K562 (cell line): ENCODE measurements around the gene MAST1. TPM values are rescaled to one million over a fixed set of nuclear protein-coding genes. Genes with fewer than 3 reads are reported as not detected.

Source experiments
- CHCHD3 ChIP-seq: fragments of 250-450 bp; sonication (Bioruptor Pico); IDR thresholded peaks from 2 replicates; pipeline ENCODE4 v2.1.2; 2022; ENCODE audit warnings: mild to moderate bottlenecking
- CLOCK ChIP-seq: fragments of 250-450 bp; sonication (Bioruptor Pico); IDR thresholded peaks from 2 replicates; pipeline ENCODE4 v1.4.0; 2020; ENCODE audit warnings: mild to moderate bottlenecking, moderate library complexity, borderline replicate concordance
- DDX20 ChIP-seq: fragments of 450-650 bp; IDR thresholded peaks from 2 replicates; pipeline ENCODE4 v1.6.1; 2016; ENCODE audit warnings: missing genetic modification characterization, low read depth, mild to moderate bottlenecking, missing compliant biosample characterization, moderate library complexity
- E2F1 ChIP-seq: sonication (generic); formaldehyde crosslinking; IDR thresholded peaks from 2 replicates; pipeline ENCODE4 v1.8.1; 2023; ENCODE audit warnings: mild to moderate bottlenecking, missing genetic modification reagents, moderate library complexity
- EWSR1 ChIP-seq: fragments of 450-650 bp; IDR thresholded peaks from 2 replicates; pipeline ENCODE4 v1.6.1; 2018; ENCODE audit warnings: borderline replicate concordance, mild to moderate bottlenecking, low read depth, moderate library complexity; ENCODE audit not compliant: partially characterized antibody
- HDAC8 ChIP-seq: fragments of 450-650 bp; IDR thresholded peaks from 2 replicates; pipeline ENCODE4 v1.6.1; 2016; ENCODE audit warnings: mild to moderate bottlenecking, missing genetic modification characterization, moderate library complexity, missing compliant biosample characterization
- IRF9 ChIP-seq: fragments of 450-650 bp; IDR thresholded peaks from 2 replicates; pipeline ENCODE4 v1.6.1; 2016; ENCODE audit warnings: missing biosample characterization, missing genetic modification characterization
- KDM1A ChIP-seq, 2 experiments: fragments of 450-650 bp; IDR thresholded peaks; 2 replicates each; pipeline ENCODE4 v1.6.1; 2016; ENCODE audit warnings: mild to moderate bottlenecking in 2 of 2
- MCM2 ChIP-seq: fragments of 450-650 bp; IDR thresholded peaks from 2 replicates; pipeline ENCODE4 v1.6.1; 2017; ENCODE audit warnings: low read depth, mild to moderate bottlenecking
- MEIS2 ChIP-seq: fragments of 450-650 bp; IDR thresholded peaks from 2 replicates; pipeline ENCODE4 v1.6.1; 2014; ENCODE audit warnings: mild to moderate bottlenecking; ENCODE audit not compliant: partially characterized antibody
- RAD21 ChIP-seq, 2 experiments: fragments of 250-450 bp in 1 of 2; fragments of 450-650 bp in 1 of 2; sonication (Bioruptor Pico) in 1 of 2; formaldehyde crosslinking in 1 of 2; IDR thresholded peaks in 1 of 2; conservative IDR thresholded peaks in 1 of 2; 2 replicates each; pipeline versions ENCODE4 v1.4.0 to v1.8.0; 2020 to 2022; ENCODE audit warnings: mild to moderate bottlenecking in 2 of 2, moderate library complexity in 1 of 2
- RB1 ChIP-seq: fragments of 450-650 bp; IDR thresholded peaks from 2 replicates; pipeline ENCODE4 v1.6.1; 2017; ENCODE audit warnings: low read depth, mild to moderate bottlenecking
- TFE3 ChIP-seq: fragments of 450-650 bp; formaldehyde crosslinking; IDR thresholded peaks from 2 replicates; pipeline ENCODE4 v1.4.0; 2020; ENCODE audit warnings: mild to moderate bottlenecking, mixed read lengths
- ZNF174 ChIP-seq: fragments of 250-450 bp; sonication (Bioruptor Pico); IDR thresholded peaks from 2 replicates; pipeline ENCODE4 v1.4.0; 2020; ENCODE audit warnings: mild to moderate bottlenecking
- ZNF311 ChIP-seq: fragments of 250-450 bp; sonication (Bioruptor Pico); IDR thresholded peaks from 2 replicates; pipeline ENCODE4 v1.4.0; 2020; ENCODE audit warnings: mild to moderate bottlenecking, moderate library complexity
- ZNF444 ChIP-seq: fragments of 250-450 bp; sonication (Bioruptor Pico); IDR thresholded peaks from 2 replicates; pipeline ENCODE4 v1.4.0; 2020; ENCODE audit warnings: mild to moderate bottlenecking, moderate library complexity
- ZNF511 ChIP-seq: sonication (generic); formaldehyde crosslinking; IDR thresholded peaks from 2 replicates; pipeline ENCODE4 v1.8.0; 2022; ENCODE audit warnings: mild to moderate bottlenecking, missing genetic modification reagents
- ZNF551 ChIP-seq: fragments of 250-450 bp; sonication (Bioruptor Pico); IDR thresholded peaks from 2 replicates; pipeline ENCODE4 v1.5.0; 2021; ENCODE audit warnings: mild to moderate bottlenecking, moderate library complexity
- ZNF586 ChIP-seq: fragments of 450-650 bp; formaldehyde crosslinking; conservative IDR thresholded peaks from 2 replicates; pipeline ENCODE4 v1.4.0; 2020; ENCODE audit warnings: mild to moderate bottlenecking, moderate library complexity
- ZNF79 ChIP-seq: fragments of 250-450 bp; sonication (Bioruptor Pico); IDR thresholded peaks from 2 replicates; pipeline ENCODE4 v1.4.0; 2020; ENCODE audit warnings: low read depth, mild to moderate bottlenecking, moderate library complexity
- polyA plus RNA-seq, 8 experiments: library from polyadenylated mRNA; depleted of rRNA in 4 of 8; stranded (reverse) in 5 of 8; unstranded in 3 of 8; fragments of >200 nt; fragmentation: Nextera tagmentation in 2 of 8; fragmentation: Illumina TruSeq in 1 of 8; extraction: Ambion mirVana in 2 of 8; extraction: Trizol in 1 of 8; gene quantifications; 2 replicates each; pipeline versions ENCODE4 v1.2.1 to v1.2.3, GENCODE V29; 2011 to 2014; ENCODE audit warnings: inconsistent platforms in 1 of 8, missing spikeins in 1 of 8
- total RNA-seq, 7 experiments: library from RNA; depleted of rRNA in 6 of 7; stranded (reverse); fragments of >200 nt in 6 of 7; fragmentation: Illumina TruSeq in 2 of 7; extraction: Trizol in 2 of 7; gene quantifications; 2 replicates each; pipeline versions ENCODE4 v1.2.1 to v1.2.3, GENCODE V29; 2011 to 2021; ENCODE audit warnings: low replicate concordance in 1 of 7

MAST1 gene
- total and polyA plus RNA-seq, 9 of the 15 experiments (the other 6 are each of a cell fraction or from before 2014, with no cell fraction given) = 0.48 to 10.3 (median 3.9) TPM

- peak; percentile 62; the same call in 1 of the 2 replicates for TF ChIP-seq ZNF444 (CRISPR knock-in tag)
- peak; percentile 90 for TF ChIP-seq IRF9
- TF ChIP-seq KDM1A (IDR thresholded peaks at IDR 0.05) = no peak
- peak; percentile 67; the same call in 1 of the 2 replicates for TF ChIP-seq HDAC8 (tag)
- no peak for TF ChIP-seq E2F1 (CRISPR knock-in tag)
- TF ChIP-seq MEIS2 = no peak
- TF ChIP-seq ZNF311 (CRISPR knock-in tag) = peak; percentile 89
- TF ChIP-seq ZNF551 = no peak
- TF ChIP-seq CHCHD3 (CRISPR knock-in tag) = no peak
- TF ChIP-seq RAD21 (CRISPR knock-in tag; conservative IDR thresholded peaks at IDR 0.05 in 1 of 2, IDR thresholded peaks at IDR 0.05 in 1 of 2) = no peak
- TF ChIP-seq MCM2 = no peak
- no peak for TF ChIP-seq RB1
- TF ChIP-seq EWSR1 = no peak
- no peak for TF ChIP-seq CLOCK (CRISPR knock-in tag)
- TF ChIP-seq ZNF174 = 0 out of 2 replicates have a peak, but pooled peaks have one; percentile 38
- TF ChIP-seq ZNF511 (CRISPR knock-in tag) = no peak
- TF ChIP-seq ZNF79 (CRISPR knock-in tag) = peak; percentile 58; the same call in 1 of the 2 replicates
- 0 out of 2 replicates have a peak, but pooled peaks have one; percentile 52 for TF ChIP-seq DDX20 (tag)
- TF ChIP-seq TFE3 (CRISPR knock-in tag) = 0 out of 2 replicates have a peak, but pooled peaks have one; percentile 2
- TF ChIP-seq ZNF586 (CRISPR knock-in tag) = 0 out of 2 replicates have a peak, but pooled peaks have one; percentile 18
These were observed 44.3 kb downstream of the MAST1 start (continued) for GRCh38 chr19:12882589-12882988.
